ENCODE results near the gene IL34.

Gene IL34

DNA sequence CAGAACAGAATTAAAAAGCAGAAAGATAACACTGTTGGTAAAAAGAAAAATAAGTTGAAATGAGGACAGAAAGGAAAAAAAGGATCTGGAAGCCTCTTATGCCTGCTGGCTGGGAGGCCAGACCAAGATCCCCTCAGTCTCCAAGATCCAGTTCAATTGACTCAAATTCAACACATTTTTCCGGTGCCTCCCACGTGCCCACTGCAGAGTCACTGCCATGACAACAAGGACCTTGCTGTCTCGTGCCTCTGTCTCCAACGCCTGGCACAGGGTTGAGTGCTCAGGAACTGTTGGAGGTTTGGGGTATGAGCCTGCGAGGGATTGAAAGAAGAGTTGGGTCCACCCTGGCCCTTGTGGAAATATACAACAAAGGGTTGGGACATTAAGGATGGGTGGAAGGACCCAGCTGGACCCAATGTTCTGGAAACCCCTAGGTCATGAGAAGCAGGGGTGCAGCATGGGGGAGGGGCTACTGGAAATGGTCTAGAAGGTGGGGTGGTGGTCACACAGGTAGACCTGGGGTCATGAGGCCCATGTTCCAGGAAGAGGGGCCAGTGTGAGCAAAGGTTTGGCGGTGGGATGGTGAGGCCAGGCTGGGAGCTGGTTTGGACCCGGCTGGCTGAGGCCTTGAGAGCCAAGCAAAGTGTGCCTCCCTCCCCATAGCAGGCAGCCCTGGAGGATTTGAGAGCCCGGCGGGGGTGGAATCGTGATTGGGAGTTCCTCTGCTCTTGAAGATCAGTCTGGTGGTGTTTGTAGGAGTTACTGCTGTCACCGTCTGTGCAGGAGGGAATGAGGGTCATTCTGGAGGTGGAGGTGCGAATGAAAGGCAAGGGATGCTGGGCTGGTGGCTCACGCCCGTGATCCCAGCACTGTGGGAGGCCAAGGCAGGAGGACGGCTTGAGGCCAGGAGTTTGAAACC, 1.3 kb downstream of the IL34 start:
- TF ChIP-seq, protein P1, sequence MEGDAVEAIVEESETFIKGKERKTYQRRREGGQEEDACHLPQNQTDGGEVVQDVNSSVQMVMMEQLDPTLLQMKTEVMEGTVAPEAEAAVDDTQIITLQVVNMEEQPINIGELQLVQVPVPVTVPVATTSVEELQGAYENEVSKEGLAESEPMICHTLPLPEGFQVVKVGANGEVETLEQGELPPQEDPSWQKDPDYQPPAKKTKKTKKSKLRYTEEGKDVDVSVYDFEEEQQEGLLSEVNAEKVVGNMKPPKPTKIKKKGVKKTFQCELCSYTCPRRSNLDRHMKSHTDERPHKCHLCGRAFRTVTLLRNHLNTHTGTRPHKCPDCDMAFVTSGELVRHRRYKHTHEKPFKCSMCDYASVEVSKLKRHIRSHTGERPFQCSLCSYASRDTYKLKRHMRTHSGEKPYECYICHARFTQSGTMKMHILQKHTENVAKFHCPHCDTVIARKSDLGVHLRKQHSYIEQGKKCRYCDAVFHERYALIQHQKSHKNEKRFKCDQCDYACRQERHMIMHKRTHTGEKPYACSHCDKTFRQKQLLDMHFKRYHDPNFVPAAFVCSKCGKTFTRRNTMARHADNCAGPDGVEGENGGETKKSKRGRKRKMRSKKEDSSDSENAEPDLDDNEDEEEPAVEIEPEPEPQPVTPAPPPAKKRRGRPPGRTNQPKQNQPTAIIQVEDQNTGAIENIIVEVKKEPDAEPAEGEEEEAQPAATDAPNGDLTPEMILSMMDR (IDR thresholded peaks at IDR 0.05) = no peak
- peak; percentile 76 for DNase-seq (ENCODE audit: low spot score)
- Histone ChIP-seq H3K27ac (peak overlapping the region; percentile 34 to 79), H3K4me3 (peak overlapping the region; percentile 48)

DNA sequence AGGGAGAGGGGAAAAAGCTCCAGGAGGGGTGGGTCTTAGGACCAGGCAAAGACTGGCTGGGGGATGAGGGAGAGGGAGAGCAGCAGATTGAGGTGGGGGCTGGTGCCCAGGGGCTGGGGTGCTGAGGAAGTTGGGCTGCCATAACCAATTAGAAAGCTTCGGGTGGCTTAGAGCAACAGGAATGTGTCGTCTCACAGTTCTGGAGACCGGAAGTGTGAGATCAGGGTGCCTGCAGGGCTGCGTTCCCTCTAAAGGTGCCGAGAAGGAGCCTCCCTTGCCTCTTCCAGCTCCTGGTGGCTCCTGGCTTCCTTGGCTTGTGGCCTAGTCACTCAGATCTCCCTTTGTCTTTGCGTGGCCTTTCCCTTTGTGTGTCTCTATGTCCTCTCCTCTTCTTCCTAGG, 2.2 kb downstream of the IL34 start:
- H3K27ac ChIP-seq = peak overlapping the region; percentile 31 to 33
- H3K4me3 ChIP-seq = no peak overlapping the region
- no peak for DNase-seq (ENCODE audit: low spot score)
- TF ChIP-seq, protein P1 (IDR thresholded peaks at IDR 0.05) = no peak

DNA sequence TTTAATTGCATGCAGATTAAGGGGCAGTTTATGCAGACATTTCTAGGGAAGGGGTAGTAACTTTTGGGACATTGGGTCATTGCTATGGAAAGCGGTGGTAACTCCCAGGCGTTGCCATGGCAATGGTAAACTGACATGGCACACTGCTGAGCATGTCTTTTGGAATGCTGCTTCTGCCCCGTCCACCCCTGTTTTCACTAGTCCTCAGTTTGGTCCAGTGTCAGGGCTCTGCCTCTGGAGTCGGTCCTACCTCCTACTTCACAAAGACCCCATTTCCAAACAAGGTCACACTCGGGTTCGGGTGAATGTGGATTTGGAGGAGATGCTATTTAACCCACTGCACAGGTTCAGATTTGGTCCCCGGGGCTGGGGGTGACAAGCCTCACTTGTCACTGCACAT, 2.9 kb downstream of the IL34 start:
- no peak for DNase-seq (ENCODE audit: low spot score)
- Histone ChIP-seq H3K4me3 (no peak overlapping the region), H3K27ac (no peak overlapping the region)
- TF ChIP-seq, protein P1 (IDR thresholded peaks at IDR 0.05) = no peak

DNA sequence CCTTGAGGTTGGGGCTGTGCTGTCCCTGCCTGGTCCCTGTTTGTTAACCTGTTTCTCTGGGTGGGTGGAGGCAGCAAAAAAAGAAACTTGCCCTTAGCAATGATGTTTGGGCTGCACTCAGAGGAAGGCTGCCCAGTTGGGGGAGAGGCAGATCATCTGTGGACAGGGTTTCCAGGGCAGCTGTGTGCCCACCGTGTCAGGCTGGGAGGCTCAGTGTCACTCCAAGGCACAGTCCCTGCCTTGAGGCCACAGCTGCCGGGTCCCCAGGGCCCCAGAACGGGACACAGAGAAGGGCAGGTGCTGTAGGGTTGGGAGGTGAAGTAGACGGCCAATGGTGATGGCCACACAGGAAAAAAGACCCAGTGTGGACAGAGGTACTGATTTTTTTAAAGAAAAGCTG, 3.9 kb downstream of the IL34 start:
- Histone ChIP-seq H3K27ac (no peak overlapping the region), H3K4me3 (no peak overlapping the region)
- TF ChIP-seq, protein P1 (IDR thresholded peaks at IDR 0.05) = no peak
- DNase-seq (ENCODE audit: low spot score) = no peak

DNA sequence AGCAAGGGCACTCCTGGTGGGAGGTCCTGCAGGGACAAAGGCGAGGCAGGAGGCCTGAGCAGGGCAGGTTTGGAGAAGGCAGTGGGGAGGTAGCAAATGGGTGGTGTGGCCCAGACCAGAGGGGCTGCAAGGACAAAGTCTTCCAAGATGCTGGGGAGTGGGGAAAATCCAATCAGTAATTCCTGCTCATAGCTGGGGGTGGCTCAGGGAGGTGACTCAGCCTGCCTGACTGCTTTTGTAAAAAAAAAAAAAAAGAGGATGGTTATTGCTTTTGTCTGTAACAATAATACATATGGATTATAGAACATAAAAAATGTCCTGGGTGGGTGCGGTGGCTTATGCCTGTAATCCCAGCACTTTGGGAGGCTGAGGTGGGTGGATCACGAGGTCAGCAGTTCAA, 5.2 kb downstream of the IL34 start:
- H3K4me3 ChIP-seq = no peak overlapping the region
- H3K27ac ChIP-seq = no peak overlapping the region
- no peak for DNase-seq (ENCODE audit: low spot score)
- TF ChIP-seq, protein P1 (IDR thresholded peaks at IDR 0.05) = no peak

DNA sequence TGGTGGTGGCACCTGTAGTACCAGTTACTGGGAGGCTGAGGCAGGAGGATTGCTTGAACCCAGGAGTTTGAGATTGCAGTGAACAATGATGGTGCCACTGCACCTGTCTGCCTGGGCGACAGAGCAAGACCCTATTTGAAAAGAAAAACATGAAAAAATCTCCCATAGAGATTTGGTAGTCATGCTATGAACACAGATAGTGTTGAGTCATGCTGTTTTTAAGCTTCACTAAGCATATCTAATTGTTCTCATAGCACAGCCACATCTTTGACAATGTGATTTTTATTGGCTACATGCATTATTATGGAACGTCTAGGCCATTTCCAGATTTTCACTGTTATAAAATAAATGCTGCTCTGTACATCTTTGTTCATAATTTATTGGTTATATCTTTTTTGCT, 6.0 kb downstream of the IL34 start:
- no peak for DNase-seq (ENCODE audit: low spot score)
- H3K4me3 ChIP-seq = no peak overlapping the region
- no peak overlapping the region for H3K27ac ChIP-seq
- TF ChIP-seq, protein P1 (IDR thresholded peaks at IDR 0.05) = no peak

DNA sequence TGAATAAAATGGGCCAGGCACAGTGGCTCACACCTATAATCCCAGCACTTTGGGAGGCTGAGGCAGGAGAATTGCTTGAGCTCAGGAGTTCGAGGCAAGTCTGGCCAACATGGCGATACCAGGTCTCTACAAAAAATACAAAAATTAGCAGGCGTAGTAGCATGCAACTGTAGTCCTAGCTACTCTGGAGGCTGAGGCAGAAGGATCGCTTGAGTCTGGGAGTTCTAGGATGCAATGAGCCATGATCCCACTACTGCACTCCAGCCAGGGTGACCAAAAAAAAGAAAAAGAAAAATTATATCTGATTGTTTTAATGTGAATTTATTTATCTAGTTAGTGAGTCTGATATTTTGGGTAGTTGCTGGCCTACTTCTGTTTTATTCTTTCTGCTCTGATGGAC, 7.0 kb downstream of the IL34 start:
- no peak for DNase-seq (ENCODE audit: low spot score)
- TF ChIP-seq, protein P1 (IDR thresholded peaks at IDR 0.05) = no peak
- Histone ChIP-seq H3K27ac (no peak overlapping the region), H3K4me3 (no peak overlapping the region)
